B cell (primary cell): ENCODE results near the gene IPO13. TPM values are rescaled to one million over a fixed set of nuclear protein-coding genes. Genes with fewer than 3 reads are reported as not detected.

Source experiments
- ATAC-seq: fragments of 200-7000 bp; cut with Tn5 transposase; one replicate; pipeline ENCODE4 v1.10.0; 2021; ENCODE audit warnings: low read depth, mild to moderate bottlenecking, moderate number of reproducible peaks, moderate library complexity
- CTCF ChIA-PET: fragments of 350-600 bp; sonication (Branson Sonifier 250); formaldehyde crosslinking; loops from one replicate; lab custom pipeline; 2021; ENCODE audit warnings: antibody characterized with exemption, inconsistent platforms; lab: Charles Lee
- POLR2A ChIA-PET: fragments of 350-600 bp; sonication (Branson Sonifier 250); formaldehyde crosslinking; loops from one replicate; lab custom pipeline; 2021; ENCODE audit warnings: antibody characterized with exemption; lab: Charles Lee
- DNase-seq: peaks from one replicate; pipeline ENCODE4 v3.0.0; 2013
- H2AFZ ChIP-seq: 2 replicates; pipeline ENCODE4 v1.6.1; 2012; ENCODE audit warnings: mild to moderate bottlenecking, low read depth, low read length; ENCODE audit not compliant: insufficient read depth, poor library complexity, severe bottlenecking
- H3K27ac ChIP-seq, 2 donors: 1 replicate in 1 of 2; 2 replicates in 1 of 2; pipeline ENCODE4 v1.5.1; 2012 to 2013; ENCODE audit warnings: low read length in 2 of 2, mild to moderate bottlenecking in 2 of 2, moderate library complexity in 1 of 2
- H3K27me3 ChIP-seq, 4 experiments: fragments of 200-600 bp in 1 of 4; sonication (generic) in 1 of 4; replicated peaks in 1 of 4; 1 replicate in 2 of 4; 2 replicates in 2 of 4; pipeline versions ENCODE4 v1.6.1 to v1.7.0; 2013 to 2016; ENCODE audit warnings: low read length in 3 of 4, mild to moderate bottlenecking in 2 of 4, mixed read lengths in 1 of 4, moderate library complexity in 1 of 4; ENCODE audit not compliant: insufficient read depth in 4 of 4, control insufficient read depth in 3 of 4; ENCODE audit errors: control extremely low read depth in 1 of 4
- H3K36me3 ChIP-seq, 2 experiments: replicated peaks in 1 of 2; 1 replicate in 1 of 2; 2 replicates in 1 of 2; pipeline versions ENCODE4 v1.6.1 to v1.7.1; 2013; ENCODE audit warnings: low read length in 1 of 2; ENCODE audit not compliant: insufficient read depth in 2 of 2, control insufficient read depth in 1 of 2; ENCODE audit errors: control extremely low read depth in 1 of 2, extremely low read depth in 1 of 2
- H3K4me1 ChIP-seq, 2 donors: fragments of 200-600 bp in 1 of 2; sonication (generic) in 1 of 2; 1 replicate in 1 of 2; 2 replicates in 1 of 2; pipeline versions ENCODE4 v1.5.1 to v1.6.1; 2013 to 2017; ENCODE audit warnings: low read length in 2 of 2; ENCODE audit not compliant: control insufficient read depth in 2 of 2, insufficient read depth in 2 of 2
- H3K4me2 ChIP-seq: replicated peaks from 2 replicates; pipeline ENCODE3; 2012; ENCODE audit warnings: mild to moderate bottlenecking, low read depth, low read length; ENCODE audit not compliant: poor library complexity, severe bottlenecking
- H3K4me3 ChIP-seq, 5 experiments: fragments of 200-600 bp in 1 of 5; sonication (generic) in 1 of 5; 1 replicate in 3 of 5; 2 replicates in 2 of 5; pipeline versions ENCODE4 v1.5.1 to v1.7.0; 2011 to 2016; ENCODE audit warnings: low read length in 4 of 5, mild to moderate bottlenecking in 4 of 5, low read depth in 2 of 5, control low read depth in 1 of 5, moderate library complexity in 1 of 5; ENCODE audit not compliant: insufficient read depth in 1 of 5; ENCODE audit errors: control extremely low read depth in 1 of 5, extremely low read depth in 1 of 5
- H3K79me2 ChIP-seq: fragments of 200-600 bp; sonication (generic); one replicate; pipeline ENCODE4 v1.6.0; 2016; ENCODE audit warnings: low read length; ENCODE audit not compliant: control insufficient read depth, insufficient read depth
- H3K9ac ChIP-seq: fragments of 200-600 bp; sonication (generic); 2 replicates; pipeline ENCODE4 v1.6.1; 2017; ENCODE audit warnings: mild to moderate bottlenecking, low read length, moderate library complexity
- H3K9me3 ChIP-seq, 3 donors: one replicate each; pipeline versions ENCODE4 v1.6.1 to v1.7.1; 2013; ENCODE audit warnings: low read length in 2 of 3; ENCODE audit not compliant: control insufficient read depth in 2 of 3, insufficient read depth in 1 of 3; ENCODE audit errors: control extremely low read depth in 1 of 3
- H4K20me1 ChIP-seq: 2 replicates; pipeline ENCODE4 v1.6.0; 2012; ENCODE audit warnings: mild to moderate bottlenecking, low read length; ENCODE audit not compliant: insufficient read depth, control insufficient read depth, poor library complexity, severe bottlenecking
- H3K27ac Mint-ChIP-seq: one replicate; pipeline ENCODE4 v1.8.0; 2021; ENCODE audit warnings: mixed read lengths
- H3K27me3 Mint-ChIP-seq: one replicate; pipeline ENCODE4 v1.8.0; 2021; ENCODE audit warnings: mixed read lengths
- H3K4me1 Mint-ChIP-seq: one replicate; pipeline ENCODE4 v1.8.0; 2021; ENCODE audit warnings: mixed read lengths
- H3K4me3 Mint-ChIP-seq: one replicate; pipeline ENCODE4 v1.8.0; 2021; ENCODE audit warnings: mixed read lengths
- H3K9me3 Mint-ChIP-seq: one replicate; pipeline ENCODE4 v1.8.0; 2022; ENCODE audit warnings: mixed read lengths; ENCODE audit not compliant: insufficient read depth
- CTCF ChIP-seq: fragments of 200-600 bp; IDR thresholded peaks from one replicate; pipeline ENCODE4 v1.8.0; 2022; ENCODE audit warnings: antibody characterized with exemption, mild to moderate bottlenecking
- EZH2 ChIP-seq: IDR thresholded peaks from 2 replicates; pipeline ENCODE4 v1.6.1; 2012; ENCODE audit warnings: borderline replicate concordance, low read depth, mild to moderate bottlenecking, moderate library complexity, low read length; ENCODE audit not compliant: insufficient read depth, poor library complexity, severe bottlenecking
- WGBS: methylation state at CpG from one replicate; pipeline ENCODE4 v1.1.5; 2013; ENCODE audit warnings: missing lambda C conversion rate; ENCODE audit not compliant: insufficient coverage; 5-methylcytosine and 5-hydroxymethylcytosine counted together
- intact Hi-C: fragments of 100-400 bp; cut with micrococcal nuclease; formaldehyde crosslinking; loops from one replicate; pipeline ENCODE4 v1.10.0; 2022
- polyA plus RNA-seq: library from polyadenylated mRNA; depleted of rRNA; stranded (reverse); fragments of >200 nt; gene quantifications from 2 replicates; pipeline ENCODE4 v1.2.3, GENCODE V29; 2012
- total RNA-seq, 2 donors: library from RNA; stranded (reverse); fragments of 120-200 nt in 1 of 2; gene quantifications; 1 replicate in 1 of 2; 2 replicates in 1 of 2; pipeline versions ENCODE4 v1.2.3 to v1.2.4, GENCODE V29; 2013 to 2022

Gene IPO13
- total and polyA plus RNA-seq, 2 donors (not counting 1 experiment from before 2014, with no cell fraction given): 18.7 to 19.7 TPM

GRCh38 chr1:43962324-43962723, 15.6 kb downstream of the IPO13 start:
- intact Hi-C loops: no loop called here
- H3K27ac Mint-ChIP-seq: no peak overlapping the region
- CTCF ChIA-PET: no interaction called here

GRCh38 chr1:43963006-43963405, 16.3 kb downstream of the IPO13 start:
- no peak overlapping the region for H3K4me3 ChIP-seq
- no peaks in the 10 kb centered on the region for H3K9me3 ChIP-seq
- H3K79me2 ChIP-seq: no peaks in the 10 kb centered on the region
- H3K36me3 ChIP-seq: peaks cover 0 to 12% of the 10 kb centered on the region in 2 experiments
- no peak for ATAC-seq
- DNase-seq: no peak
- TF ChIP-seq CTCF (no peak), EZH2 (no peak)
- no peaks in the 10 kb centered on the region for H3K27me3 ChIP-seq
- Mint-ChIP-seq H3K27ac (no peak overlapping the region), H3K27me3 (no peaks in the 10 kb centered on the region), H3K4me1 (no peaks in the 10 kb centered on the region), H3K4me3 (no peak overlapping the region), H3K9me3 (no peaks in the 10 kb centered on the region)
- no peak overlapping the region for H3K4me2 ChIP-seq
- POLR2A ChIA-PET: no interaction called here
- no peak overlapping the region for H3K27ac ChIP-seq
- no peaks in the 10 kb centered on the region for H3K4me1 ChIP-seq
- no peaks in the 10 kb centered on the region for H4K20me1 ChIP-seq
- intact Hi-C loops: no loop called here
- CTCF ChIA-PET: no interaction called here
- 97% methylated on average over 3 of the region's 3 CpGs for WGBS
- no peak overlapping the region for H2AFZ ChIP-seq
- no peak overlapping the region for H3K9ac ChIP-seq

More at GRCh38 chr1:43962324-43962723, 15.6 kb downstream of the IPO13 start:
- Histone ChIP-seq H3K4me1 (no peaks in the 10 kb centered on the region), H3K36me3 (peaks cover 0 to 15% of the 10 kb centered on the region in 2 experiments), H3K79me2 (no peaks in the 10 kb centered on the region), H3K9me3 (no peaks in the 10 kb centered on the region), H4K20me1 (no peaks in the 10 kb centered on the region), H2AFZ (no peak overlapping the region), H3K9ac (no peak overlapping the region), H3K4me3 (no peak overlapping the region), H3K27me3 (no peaks in the 10 kb centered on the region), H3K27ac (no peak overlapping the region), H3K4me2 (no peak overlapping the region)
- WGBS: 100% methylated on average over 2 of the region's 2 CpGs
- POLR2A ChIA-PET: no interaction called here
- DNase-seq (no peak), ATAC-seq (no peak)
- Mint-ChIP-seq H3K27me3 (no peaks in the 10 kb centered on the region), H3K4me1 (no peaks in the 10 kb centered on the region), H3K4me3 (no peak overlapping the region), H3K9me3 (no peaks in the 10 kb centered on the region)
- TF ChIP-seq EZH2 (no peak), CTCF (no peak)
